HG03280 (cell line): Measurements from ENCODE around the gene OR4E1.
"Not testable (repeated sequence)": the region's sequence is repeated elsewhere in the genome, so short reads cannot be mapped to it uniquely, and the experiment has no call there.

Source experiments
- ATAC-seq: cut with Tn5 transposase; IDR thresholded peaks from one replicate; pipeline ENCODE4 v1.9.1; 2021; ENCODE audit warnings: mild to moderate bottlenecking, moderate library complexity; ENCODE audit not compliant: unreplicated experiment

The OR4E1 gene, protein sequence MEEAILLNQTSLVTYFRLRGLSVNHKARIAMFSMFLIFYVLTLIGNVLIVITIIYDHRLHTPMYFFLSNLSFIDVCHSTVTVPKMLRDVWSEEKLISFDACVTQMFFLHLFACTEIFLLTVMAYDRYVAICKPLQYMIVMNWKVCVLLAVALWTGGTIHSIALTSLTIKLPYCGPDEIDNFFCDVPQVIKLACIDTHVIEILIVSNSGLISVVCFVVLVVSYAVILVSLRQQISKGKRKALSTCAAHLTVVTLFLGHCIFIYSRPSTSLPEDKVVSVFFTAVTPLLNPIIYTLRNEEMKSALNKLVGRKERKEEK

GRCh38 chr14:21673718-21674117, at the start of gene OR4E1:
Gene OR4E1 (minus strand): TSS chr14:21673818. CDS start chr14:21670935, 2,883 bp downstream.
- ATAC-seq = no peak

DNA sequence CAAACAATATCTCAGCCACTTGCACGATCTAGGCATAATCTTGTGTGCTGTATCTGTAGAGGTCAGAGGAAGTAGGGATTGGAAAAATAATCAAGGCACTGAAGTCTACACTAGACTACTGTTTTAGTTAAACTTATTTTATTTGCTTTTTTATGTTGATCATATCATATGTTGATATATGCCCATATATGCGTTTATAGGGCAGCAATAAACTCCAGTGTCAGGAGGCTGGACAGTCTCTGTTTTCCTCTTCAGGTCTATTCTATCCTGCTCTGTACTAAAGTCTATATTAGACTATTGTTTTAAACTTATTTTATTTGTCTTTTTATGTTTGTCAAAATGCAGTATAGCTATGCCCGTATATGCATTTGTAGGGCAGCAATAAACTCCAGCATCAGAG, 47.9 kb upstream of the OR4E1 start:
- ATAC-seq = no peak

DNA sequence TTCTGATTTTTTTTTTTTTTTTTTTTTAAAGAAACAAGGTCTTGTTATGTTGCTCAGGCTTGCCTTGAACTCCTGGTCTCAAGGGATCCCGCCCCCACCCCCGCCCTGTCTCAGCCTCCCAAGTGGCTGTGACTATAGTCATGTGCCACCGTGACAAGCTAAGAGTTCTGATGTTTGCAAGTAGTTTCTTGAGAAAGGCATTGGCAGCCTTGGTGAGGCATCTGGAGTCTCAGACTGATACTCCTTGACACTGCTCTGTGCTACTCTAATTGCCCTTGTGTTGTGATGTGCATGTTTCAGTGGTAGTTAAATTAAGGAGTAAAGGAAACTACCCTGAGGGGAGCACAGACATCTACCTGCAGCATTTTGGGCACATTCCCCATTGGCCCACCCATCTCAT, 46.2 kb upstream of the OR4E1 start:
- ATAC-seq = no peak

- ATAC-seq = no peak
Measured at GRCh38 chr14:21714318-21714929, 40.8 kb upstream of the OR4E1 start.

- ATAC-seq = no peak
Measured at GRCh38 chr14:21712036-21712435, 38.4 kb upstream of the OR4E1 start.

DNA sequence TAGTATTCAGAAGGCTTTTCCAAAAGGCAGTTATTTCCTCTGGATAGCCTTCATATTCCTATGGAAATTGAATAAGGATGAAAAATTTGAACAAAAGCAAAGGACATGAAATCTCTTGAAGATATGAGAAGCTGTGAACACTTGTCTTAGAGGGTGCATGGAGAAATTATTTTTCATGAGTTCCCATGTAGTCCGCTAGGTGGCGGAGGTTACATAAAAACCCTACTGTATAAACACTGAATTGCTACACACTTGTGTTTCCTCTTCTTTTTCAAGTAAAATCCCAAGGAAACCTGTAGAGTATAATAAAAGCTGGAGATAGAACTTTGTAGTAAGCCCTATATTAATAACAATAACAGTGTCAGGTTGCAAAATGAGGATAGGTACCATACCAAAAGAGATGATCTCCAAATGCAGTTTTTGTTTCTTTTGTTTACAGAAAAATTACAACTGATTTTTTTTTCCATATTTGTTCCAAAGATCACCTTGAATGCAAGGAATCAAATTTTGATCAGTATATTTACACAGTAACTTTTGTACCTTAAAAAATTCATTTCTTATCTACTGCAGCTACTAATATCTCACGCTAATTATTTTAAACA, 37.8 kb upstream of the OR4E1 start:
- ATAC-seq = peak; percentile 60

DNA sequence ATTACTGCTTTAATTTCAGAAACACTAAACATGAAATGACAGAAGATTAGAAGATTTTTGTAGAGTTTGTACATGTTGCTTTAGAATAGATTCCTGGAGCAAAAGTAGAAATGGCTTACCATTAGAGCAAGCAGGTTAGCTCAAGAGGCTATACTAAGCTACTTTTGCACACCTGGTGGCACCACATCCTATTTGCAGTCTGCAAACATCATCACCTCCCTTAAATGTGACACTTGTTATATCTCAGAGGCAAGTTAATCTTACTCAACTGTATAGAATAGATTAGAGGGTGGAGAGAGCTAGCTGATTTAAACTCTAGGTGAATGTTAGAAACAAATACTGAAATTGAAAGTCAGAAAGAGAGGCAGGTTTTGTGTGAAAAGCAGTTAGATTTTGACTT, 30.7 kb upstream of the OR4E1 start:
- ATAC-seq = no peak

DNA sequence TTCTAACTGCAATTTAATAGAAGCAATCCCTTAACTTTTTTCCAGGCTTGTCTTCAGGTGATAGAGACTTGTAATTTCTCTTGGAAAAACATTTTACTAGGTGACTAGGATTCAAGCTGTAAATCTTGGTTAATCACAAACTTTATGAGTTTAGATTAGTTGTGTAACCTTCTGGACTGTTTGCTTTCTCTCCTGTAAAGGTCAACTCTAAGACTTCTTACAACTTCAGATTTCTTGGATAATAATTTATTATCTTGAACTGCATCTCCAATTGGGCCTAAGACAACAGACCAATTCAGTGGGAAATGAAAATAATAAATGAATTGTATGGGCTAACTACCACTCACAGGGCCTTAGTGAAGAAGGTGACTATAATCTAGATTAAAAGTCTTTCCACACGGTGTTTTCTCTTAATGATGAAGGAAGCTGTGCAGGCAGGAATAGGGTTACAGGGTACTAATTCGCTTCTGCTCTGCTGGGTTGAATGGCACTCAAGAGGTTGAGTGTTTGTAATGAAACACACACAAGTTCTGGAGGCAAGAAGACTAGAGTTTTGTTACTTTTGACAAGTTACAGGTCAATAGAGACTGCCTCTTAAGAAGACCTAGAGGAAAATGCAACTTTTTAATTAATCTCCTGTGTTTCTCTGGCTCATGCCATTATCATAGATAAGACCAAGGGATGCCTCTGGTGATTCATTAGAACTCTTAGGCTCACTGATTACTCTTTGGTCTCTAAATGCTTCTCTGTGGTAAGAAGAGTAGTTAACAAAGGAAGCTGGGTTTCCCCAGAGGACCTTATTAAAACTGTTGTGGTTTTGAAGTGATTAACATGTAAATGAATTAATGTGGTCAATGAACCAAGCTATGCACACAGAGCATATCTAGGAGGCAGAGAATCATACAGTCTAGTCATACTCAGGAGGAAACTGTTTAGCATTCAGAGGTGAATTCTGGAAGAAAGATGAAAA, 30.0 kb upstream of the OR4E1 start:
- no peak for ATAC-seq

- ATAC-seq = no peak
Measured at GRCh38 chr14:21702316-21702715, 28.7 kb upstream of the OR4E1 start.

GRCh38 chr14:21699551-21699950, 25.9 kb upstream of the OR4E1 start:
- ATAC-seq = no peak

DNA sequence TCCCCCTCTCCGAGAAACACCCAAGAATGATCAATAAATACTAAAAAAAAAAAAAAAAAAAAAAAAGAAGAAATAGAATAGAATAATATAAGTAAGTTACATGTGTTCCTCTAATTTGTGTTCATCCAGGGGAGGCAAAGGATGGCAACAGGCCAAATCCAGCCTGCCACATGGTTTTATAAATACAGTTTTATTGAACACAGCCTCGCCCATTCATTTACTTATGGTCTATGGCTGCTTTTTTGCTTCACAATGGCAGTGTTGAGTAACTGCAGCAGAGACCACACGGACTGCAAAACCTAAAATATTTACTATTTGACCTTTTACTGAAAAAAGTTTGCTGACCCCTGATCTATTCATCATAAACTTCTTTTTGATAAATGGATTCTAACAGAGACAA, 24.9 kb upstream of the OR4E1 start:
- not testable (repeated sequence) for ATAC-seq

DNA sequence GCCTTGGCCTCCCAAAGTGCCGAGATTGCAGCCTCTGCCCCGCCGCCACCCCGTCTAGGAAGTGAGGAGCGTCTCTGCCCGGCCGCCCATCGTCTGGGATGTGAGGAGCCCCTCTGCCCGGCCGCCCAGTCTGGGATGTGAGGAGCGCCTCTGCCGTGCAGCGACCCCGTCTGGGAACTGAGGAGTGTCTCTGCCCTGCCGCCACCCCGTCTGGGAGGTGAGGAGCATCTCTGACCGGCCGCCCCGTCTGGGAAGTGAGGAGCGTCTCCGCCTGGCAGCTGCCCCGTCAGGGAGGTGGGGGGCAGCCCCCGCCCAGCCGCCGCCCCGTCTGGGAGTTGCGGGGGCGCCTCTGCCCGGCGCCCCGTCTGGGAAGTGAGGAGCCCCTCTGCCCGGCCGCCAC, 24.0 kb upstream of the OR4E1 start:
- not testable (repeated sequence) for ATAC-seq

DNA sequence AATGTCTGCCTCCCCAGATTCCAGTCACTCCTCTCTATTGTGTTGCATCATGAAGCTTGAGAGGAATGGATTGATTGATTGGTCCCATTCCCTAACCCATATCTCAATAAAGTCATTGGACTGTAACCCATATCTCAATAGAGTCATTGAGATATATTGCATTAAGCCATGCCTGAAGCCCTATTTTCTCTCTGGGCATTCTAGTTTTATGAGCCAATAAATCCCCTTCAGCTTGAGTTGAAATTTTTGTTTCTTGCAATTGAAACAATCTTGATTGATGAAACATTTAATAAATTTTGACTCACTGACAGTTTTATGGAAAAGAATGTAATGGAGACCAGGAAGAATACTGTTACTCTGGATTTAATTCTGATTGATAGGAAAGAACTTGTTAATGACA, 20.8 kb upstream of the OR4E1 start:
- ATAC-seq = no peak

DNA sequence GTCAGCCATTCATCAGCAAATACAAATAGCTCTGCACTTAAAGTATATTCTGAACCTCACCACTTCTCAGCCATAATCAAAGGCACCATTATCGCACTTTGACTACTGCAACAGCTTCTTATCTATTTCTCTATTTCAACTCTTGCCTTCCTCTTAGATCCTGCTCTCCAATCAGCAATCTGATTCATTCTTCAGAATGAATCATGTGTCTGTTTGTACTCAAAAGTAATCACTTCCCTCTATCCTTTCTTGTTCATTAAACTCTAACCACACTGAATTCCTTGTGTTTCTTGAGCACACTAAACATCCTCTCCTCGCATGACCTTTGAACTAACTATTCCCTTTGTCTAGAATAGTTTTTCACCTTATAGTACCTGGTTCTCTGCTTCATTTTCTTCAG, 12.8 kb upstream of the OR4E1 start:
- no peak for ATAC-seq

DNA sequence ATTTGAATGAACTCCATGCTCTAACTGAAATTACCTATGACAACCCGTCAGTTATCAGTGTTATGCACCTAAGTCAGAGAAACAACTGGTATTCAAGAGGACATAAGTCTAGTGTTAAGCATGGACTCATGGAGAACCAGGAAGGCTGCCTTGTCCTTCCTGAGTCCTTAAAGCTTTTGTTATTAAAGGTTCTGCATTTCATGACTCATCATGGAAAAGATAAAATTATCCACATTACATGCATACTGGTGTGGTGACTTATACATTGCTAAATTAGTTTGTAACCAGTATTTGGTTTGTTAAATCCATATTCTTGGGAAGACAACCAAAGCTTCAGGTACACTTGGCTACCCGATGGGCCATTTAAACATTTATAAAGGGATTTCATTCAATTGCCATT, 6.5 kb upstream of the OR4E1 start:
- no peak for ATAC-seq

DNA sequence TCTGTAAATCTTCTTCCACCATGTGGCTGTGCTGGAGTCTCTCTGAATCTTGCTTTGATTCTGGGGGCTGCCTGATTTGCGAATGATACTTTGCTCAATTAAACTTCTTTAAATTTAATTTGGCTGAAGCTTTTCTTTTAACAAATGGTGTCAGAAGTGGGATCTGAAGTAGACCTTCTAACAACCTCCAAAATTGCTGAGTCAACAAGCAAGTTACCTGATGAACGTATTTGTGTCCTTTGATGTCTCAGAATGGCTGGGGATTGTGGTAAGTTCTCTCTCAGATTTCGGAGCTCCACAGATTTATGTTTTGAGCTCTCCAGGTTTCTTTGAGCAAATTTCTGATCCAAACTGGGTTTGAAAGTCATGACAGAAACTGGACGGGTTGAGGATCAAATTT, 1.9 kb upstream of the OR4E1 start:
- ATAC-seq = no peak

DNA sequence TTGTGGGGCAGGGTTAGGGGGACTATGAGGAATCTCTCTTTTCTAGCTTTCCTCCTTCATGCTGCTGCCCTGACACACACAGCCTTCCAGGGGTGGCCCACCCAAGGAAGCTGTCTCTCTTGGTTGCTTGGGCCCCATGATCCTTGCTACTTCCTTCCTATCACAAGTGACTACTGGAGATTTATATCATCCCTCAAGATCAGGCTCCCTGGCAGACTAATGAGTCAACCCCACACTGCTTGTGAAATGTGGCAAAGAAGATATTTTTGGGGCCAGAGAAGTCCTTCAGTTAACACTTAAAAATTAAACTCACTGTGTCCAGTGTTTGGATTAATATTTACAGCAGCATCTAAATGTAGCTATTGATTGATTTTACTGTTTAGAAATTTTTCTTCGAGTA, 1.5 kb downstream of the OR4E1 start:
- no peak for ATAC-seq

- ATAC-seq = no peak
Measured at GRCh38 chr14:21671371-21671770, 2.2 kb downstream of the OR4E1 start.

- no peak for ATAC-seq
Measured at GRCh38 chr14:21669284-21669683, 4.3 kb downstream of the OR4E1 start.

DNA sequence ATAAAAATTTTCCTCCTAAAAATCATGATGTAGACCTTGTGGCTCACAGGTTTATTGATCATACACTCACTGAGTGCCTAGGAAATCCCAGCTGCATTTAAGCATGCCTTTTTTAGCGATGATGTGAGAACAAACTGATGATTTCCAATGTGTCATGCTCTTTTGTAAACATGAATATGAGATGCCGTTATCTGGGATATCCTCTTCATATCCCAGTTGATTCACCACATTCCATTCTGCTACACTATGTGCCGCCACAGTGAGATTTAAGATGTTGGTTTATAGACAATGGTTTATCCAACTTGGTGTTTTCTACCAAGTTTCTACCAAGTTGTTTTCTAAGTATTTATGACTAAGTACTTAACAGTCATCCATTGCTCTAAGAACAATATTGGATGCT, 5.2 kb downstream of the OR4E1 start:
- ATAC-seq = no peak

DNA sequence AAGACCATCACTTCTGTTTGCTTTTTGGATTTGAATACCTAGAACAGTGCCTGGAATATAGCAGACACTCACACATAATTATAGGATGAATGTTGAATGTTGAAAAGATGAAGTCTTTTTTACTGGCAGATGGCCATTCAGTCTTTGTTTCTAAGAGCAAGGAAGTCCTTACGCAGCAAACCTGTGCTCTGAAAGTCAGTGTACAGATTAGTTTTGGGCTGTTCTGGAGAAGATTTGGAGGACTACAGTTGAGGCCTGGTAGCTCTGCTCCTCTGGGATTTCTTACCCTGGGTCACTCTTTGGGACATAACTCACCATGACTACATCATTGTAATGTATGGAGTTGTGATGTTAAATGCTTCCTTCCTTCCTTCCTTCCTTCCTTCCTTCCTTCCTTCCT, 16.6 kb downstream of the OR4E1 start:
- no peak for ATAC-seq
